Ecto neural progenitor cell (in vitro differentiated cells): ENCODE results near the gene WTAP.
"Not testable (repeated sequence)": the region's sequence is repeated elsewhere in the genome, so short reads cannot be mapped to it uniquely, and the experiment has no call there.

Experiments
- DNase-seq: peaks from one replicate; pipeline ENCODE4 v3.0.0-alpha.2; 2018; ENCODE audit warnings: low spot score

Gene WTAP

DNA sequence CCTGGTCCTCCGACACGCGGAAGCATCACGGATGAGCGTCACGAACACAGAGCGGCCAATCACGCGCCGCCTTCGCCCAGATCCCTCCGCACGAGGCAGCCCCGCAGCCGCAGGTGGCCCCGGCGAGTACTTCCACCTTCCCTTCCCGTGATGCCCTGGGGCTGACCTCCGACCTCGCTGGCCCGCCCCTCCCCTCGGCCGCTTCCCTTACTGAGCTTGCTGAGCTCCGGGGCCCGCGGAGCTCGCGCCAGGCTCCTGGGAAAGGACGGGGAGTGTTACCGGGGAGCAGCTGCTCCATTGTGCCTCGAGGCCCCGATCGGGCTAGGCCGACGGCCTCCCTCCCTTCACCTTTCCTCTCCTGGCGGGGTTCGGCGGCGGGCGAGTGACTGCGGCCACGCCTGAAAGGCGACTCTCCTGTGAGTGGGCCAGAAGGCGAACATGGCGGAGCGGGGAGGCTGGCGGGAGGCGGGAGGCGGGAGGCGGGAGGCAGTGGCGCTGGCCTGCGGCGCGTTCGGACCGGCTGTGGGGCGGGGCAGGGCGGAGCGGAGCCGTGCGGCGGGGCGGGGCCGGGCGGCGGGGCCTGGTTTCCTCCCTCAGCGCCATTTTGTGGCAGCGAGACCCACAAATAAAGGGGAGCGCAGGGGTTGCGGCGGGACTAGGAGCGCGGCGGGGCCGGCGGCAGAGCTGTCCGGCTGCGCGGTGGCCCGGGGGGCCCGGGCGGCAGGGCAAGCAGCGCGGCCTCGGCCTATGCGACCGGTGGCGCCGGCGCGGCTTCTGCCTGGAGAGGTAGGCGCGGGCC, at the start of gene WTAP:
TSS of gene WTAP (plus strand) at position 589 of the 799 bp plus-strand sequence. CDS start 8,760 bp downstream, outside the sequence.
- peak; percentile 98 for DNase-seq

DNA sequence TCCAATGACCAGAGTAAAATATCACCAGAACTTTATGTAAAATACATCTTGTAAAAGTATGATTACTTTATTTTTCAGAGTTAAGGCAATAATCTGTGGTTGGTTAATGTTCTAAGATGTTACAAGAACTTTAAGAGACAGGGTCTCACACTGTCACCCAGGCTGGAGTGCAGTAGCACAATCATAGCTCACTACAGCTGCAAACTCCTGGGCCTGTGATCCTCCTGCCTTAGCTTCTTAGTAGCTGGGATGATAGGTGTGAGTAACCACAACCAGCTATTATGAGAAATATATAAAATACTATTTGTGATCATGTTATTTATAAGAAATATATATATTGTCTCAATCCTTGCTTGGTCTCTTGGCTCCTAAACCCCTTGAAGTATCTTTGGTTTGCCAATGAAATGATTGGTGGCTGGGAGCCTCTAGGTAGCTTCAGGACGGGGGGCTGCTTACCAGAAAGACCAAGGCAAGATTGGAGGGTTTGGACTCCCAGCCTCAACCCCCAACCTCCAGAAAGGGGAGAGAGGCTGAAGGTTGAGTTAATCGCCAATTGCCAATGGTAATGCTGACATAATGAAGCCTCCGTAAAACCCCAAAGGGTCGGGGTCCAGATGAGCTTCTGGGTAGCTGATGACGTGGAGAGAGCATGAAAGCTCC, 49.7 kb upstream of the WTAP start:
- no peak for DNase-seq

DNA sequence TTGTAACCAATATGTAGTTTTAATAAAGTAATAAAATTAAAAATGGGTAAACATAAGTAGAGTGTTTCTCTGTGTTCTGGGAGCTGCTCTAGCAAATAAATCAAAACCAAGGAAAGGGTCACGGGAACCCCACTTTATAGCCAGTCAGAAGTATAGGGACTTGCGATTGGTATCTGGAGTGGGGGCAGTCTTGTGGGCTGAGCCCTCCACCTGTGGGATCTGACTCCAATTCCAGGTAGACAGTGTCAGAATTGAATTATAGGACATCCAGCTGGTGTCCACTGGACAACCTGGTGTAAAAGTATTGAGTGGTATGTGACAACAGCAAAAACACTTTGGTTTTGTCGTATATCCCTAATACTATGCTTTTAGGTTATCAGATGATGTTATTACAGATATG, 48.7 kb upstream of the WTAP start:
- DNase-seq, result no peak

DNA sequence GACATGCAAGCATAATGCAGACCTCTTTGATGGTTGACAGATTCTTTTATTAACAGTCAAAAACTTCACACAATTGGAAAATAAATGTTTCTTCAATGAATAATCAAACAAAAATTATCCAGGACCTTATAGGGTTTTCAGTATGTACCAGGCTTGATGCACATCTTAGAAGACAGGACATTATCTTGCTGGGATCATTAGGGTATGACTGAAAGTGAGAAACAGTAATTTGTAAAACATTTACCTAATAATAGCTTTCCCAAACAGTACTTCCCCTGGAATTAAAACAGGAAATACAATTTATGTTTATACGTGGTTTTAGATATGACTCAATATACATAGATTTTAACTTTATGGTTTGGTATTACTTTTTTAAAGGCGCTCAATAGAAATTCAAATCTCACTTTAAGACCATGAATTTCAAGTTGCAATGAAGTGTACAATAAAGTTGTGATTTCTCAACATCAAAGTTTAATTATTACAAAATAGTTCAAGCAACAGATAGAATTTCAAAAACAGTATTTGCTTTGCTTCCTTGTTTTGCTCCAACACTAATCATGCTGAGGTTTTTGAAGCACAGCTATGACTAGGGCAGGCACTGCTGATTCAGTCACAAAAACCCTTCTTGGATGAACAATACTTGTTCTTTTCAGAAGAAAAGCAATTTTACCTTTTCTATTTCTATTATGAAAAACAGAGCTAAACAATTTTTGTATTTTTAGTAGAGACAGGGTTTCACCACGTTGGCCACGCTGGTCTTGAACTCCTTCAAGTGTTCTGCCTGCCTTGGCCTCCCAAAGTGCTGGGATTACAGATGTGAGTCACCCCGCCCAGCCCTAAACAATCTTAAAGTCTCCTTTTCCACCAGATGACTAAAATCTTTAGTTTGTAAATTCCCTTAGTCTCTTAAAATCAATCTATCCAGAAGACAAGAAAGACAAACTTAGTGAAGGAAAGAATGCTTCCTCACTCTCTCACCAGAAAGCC, 47.9 kb upstream of the WTAP start:
- no peak for DNase-seq

DNA sequence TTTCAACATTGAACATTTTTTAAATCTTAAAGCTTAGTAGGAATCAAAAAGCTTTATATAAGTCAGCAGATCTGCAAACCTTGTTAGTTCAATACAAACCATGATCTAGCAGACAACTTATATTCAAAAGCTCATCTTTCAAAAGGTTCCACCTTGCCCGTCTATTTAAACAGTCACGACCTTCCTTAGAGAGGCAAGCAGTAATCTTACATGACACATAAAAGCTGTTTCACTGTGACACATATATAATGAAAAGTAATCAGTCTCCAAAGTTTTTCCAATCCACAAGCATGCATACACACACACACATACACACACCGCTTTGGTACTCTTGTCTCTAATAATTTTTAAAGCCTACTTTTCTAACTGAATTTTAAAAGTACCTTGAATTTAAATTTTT, 47.2 kb upstream of the WTAP start:
- no peak for DNase-seq

DNA sequence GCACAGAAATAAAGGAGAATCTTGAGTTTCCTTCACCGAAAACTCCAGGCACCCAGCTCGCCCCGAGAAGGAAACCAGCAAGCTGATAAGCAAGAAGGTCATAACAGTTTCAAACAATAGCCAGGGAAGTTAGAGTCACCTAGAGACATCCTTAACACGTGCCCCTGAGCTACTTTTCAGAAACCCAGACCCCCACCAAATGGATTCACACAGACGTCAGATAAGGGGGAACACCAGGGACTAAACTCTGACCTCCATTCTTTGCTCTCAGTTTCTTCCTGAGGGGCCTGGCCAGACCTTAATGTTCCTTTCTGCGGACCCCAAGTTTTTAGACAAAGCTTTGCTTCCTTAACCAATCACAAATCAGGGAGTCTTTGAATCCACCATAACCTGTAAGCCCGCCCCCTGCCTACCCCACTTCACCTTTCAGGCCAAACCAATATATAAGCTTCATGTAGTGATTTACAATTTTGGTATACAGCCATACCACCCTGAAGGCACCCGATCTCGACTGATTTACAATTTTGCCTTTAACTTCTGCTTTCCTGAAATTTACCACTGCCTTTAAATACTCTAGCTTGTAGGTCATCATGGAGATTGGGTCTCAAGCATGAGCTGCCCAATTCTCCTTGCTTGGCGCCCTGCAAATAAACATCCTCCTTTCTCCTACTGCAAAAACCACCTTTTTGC, 46.0 kb upstream of the WTAP start:
- no peak for DNase-seq

DNA sequence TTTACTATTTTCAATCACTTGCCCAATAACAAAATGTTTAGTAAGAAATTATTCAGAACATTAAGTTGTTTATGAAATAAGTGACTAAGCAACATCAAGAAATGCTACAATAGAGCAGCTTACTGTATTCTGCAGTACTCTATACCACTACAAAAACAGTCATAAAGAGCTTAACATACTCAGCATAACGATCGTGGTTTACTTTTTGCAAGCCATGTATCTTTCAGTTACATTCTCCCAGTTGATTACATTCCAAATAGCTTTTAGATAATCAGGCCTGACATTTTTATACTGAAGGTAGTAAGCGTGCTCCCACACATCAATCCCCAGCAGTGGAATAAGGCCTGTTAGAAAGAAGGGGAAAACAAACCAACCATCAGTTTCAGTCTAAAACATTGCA, 45.0 kb upstream of the WTAP start:
- no peak for DNase-seq

DNA sequence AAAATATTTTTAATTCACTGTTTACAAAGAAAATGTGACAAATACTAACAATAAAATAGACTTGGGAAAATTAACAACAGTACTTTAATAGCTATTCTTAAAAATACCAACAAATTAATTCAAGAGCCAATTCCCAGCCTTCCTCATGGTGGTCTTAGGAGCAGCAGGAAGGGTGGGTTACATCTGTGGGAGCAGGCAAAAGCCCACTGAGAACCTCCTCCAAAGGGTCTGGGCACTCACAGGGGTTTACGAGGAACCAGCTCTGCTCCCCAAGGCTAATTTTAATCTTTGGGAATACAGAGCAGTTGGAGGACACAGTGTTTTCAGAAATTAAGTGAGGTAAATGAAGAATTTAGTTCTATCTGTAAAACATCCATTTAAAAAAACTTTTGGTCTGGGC, 44.5 kb upstream of the WTAP start:
- no peak for DNase-seq

DNA sequence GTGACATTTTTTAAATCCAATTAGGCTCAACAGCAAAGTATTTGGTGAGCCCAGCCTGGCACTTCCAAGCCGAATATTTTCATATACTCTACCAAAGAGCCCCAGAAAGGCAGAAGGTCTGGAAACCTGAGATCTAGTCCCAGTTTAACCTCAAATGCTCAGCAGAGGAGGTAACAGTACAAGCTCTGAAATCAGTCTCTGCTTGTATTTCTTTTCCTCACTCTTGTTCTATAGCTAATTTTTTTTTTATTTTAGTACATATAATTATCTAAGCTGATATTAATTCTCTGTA, 43.3 kb upstream of the WTAP start:
- DNase-seq, result no peak

DNA sequence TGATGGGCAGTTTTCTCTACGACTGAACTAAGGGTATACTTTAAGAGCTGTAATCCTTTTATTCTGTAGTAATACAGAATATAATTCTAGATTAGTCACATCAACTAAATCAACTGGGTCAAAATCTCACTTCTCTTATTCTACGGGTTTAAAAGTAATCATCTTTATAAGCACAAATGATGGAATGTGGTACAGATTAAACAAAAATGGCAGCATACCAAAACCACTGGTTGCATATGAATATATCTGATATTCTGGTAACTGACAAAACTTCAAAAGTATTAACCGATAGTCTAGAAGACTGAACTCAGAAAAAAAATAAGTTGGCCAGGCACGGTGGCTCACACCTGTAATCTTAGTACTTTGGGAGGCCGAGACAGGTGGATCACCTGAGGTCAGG, 41.3 kb upstream of the WTAP start:
- DNase-seq, result no peak

DNA sequence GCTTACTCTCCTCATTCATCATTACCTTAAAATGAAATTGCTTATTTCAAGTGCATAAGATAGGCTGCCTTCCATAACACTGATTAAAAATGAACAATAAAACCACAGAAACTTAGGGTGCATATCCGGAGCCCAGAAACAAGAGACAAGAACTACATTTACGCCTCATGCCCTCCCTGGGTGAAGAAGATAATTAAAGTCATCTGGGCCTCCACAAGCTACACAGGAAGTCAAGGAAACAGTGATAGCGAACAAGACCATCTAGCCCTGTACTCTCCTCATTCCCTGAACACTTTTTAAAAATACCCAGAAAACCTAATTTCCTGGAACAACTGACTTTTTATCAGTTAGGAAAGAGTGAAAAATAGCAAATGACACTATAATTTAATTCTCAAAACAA, 40.6 kb upstream of the WTAP start:
- DNase-seq, result no peak

DNA sequence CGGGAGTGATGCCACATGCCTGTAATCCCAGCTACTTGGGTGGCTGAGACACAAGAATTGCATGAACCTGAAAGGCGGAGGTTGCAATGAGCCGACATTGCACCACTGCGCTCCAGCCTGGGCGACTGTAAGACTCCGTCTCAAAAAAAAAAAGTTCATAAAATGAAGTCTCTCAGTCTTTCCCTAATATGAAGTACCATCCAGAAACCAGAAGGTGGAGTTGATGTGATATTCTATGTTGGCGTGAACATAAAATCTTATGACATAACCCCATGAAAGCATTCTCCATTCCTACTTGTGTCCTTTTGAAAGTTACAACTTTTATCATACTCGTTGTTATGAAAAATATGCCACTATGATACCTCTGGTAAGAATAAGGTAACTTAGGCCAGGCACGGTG, 40.0 kb upstream of the WTAP start:
- no peak for DNase-seq

DNA sequence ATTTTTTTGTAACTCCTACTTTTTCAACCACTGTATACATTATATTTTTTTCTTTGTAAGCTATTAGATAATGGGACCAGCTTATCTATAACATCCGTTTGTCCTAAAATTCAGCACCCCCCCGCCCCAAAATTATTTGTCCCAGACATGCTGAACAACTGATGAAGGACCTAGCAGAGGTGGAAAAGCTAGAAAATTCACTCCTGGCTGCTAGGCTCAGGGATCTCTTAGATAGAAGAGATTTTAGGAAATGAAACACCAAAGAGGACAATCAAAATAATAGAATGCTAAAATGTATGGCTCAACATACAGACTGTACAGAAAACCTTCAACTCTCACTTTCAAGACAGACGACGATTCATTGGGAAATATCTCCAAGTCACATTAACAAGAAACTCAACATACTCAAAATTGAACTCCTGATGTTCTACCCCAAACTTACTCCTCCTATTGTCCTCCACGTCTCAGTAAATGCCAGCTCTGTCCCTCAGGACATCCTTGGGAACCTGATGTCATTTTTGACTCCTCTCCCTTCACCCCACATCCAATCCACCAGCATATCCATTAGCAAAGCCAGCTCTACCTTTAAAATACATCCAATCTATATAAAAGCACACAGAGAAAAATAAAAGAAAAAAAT, 38.9 kb upstream of the WTAP start:
- DNase-seq, result no peak

DNA sequence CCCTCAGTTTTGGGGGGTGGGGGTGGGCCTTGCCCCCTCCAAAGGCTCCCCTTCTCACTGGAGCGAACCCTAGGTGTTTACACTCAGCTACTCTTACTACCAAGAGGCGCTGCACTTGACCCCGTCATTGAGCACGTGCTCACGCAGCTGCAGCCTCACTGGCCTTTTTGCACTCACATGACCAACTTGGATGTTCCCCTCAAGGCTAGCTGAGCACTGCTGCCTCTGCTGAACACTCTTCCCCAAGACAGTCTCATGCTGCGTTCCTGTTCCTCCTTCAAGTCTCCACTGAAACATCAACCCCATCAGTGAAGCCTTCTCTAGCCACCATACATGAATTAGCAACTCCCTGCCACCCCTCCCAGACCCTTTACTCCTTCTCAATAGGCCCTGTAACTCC, 38.3 kb upstream of the WTAP start:
- no peak for DNase-seq

DNA sequence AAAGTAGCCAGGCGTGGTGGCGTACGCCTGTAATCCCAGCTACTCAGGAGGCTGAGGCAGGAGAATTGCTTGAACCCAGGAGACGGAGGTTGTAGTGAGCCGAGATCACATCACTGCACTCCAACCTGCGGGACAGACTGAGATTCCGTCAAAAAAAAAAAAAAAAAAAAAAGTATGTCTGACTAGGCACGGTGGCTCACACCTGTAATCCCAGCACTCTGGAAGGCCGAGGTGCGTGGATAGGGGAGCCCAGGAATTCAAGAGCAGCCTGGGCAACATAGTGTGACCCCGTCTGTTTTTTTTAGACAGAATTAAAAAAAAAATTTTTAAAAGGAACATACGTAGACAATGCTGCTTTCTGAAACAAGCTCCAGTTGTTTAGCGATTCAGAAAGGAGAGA, 37.2 kb upstream of the WTAP start:
- not testable (repeated sequence) for DNase-seq

DNA sequence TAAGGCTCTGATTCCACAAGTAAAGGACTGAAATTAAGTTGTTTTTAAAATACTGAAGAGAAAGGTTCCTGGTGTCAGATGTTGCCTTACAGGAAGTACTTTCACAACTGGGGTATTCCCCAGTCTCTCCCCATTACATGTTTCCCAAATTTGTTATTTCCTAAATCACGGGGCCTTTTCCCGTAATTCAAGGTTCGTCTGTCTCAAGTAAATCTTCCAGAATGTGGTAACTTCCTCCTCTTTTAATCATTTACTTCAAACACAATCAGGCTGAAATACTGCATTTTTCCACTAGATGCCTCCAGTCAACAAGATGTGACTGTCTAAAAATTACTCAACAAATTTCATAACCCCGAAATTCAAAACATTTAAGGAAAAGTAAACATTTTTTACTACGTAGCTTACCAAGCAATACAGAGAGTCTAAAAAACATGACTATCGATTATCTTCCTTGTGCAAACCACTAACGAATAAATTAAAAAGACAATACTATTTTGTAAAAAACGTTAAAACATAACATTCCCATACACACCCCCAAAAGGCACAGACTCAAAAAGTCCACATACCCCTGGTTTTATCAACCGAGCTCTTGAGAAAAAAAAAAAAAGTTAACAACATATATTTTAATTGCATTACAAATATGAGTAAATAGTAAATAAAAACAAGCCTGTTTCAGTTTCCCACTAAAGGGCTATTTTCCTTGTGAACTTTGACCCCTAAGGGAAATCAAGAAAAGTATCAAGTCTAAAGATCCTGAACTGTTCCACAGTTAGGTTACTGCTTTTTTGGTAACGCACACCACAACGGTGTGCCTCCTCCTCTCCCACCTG, 36.0 kb upstream of the WTAP start:
- peak; percentile 6 for DNase-seq

DNA sequence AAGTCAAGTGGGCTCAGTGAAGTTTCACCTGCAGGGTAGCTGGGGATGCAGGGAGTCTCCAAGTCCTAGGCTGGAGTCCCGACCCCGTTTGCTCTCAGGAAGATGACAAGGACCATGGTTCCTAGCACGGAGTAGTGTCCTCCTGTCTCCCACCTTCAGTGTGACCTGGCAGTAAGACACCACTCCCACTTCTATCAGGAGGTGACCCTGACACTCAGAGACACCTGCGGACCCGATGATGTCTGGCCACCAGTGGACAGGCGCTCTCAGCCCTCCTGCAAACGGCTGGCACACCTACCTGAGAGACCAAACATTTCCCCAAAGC, 35.4 kb upstream of the WTAP start:
- DNase-seq, result peak; percentile 48

DNA sequence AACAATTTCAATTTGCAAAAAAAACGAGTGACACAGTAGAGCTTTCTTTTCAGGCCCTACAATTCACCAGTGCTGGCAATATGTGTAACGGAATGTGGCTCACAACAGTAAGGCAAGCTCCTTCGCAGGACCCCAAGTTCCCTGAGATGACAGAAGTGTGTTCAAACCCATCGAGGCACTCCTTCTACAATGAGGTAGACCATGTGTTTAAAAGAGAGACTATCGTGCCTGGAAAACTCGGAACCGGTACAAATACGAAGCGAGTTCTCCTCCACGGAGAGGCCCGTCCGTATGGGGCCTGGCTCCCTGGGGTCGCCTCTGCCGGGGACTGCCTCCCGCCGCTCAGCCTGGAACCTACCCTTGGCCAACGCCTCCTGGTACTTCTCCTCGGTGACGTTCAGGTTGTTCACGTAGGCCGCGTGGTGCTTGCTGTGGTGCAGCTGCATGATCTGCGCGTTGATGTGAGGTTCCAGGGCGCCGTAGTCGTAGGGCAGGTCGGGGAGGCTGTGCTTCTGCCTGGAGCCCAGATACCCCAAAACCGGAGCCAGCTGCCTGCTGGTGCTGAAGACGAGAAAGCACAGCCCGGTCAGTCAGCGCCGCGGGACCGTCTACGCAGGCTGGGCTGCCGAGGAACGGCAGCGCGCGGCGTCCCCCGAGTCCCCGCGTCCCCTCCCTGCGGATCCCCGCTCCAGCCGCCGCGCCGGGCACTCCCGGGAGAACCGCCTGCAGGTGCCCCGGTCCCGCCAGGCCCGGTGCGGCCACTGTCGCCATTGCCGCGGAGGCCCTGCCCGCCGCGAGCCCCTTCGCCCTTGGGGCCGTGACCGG, 34.8 kb upstream of the WTAP start:
- no peak for DNase-seq

DNA sequence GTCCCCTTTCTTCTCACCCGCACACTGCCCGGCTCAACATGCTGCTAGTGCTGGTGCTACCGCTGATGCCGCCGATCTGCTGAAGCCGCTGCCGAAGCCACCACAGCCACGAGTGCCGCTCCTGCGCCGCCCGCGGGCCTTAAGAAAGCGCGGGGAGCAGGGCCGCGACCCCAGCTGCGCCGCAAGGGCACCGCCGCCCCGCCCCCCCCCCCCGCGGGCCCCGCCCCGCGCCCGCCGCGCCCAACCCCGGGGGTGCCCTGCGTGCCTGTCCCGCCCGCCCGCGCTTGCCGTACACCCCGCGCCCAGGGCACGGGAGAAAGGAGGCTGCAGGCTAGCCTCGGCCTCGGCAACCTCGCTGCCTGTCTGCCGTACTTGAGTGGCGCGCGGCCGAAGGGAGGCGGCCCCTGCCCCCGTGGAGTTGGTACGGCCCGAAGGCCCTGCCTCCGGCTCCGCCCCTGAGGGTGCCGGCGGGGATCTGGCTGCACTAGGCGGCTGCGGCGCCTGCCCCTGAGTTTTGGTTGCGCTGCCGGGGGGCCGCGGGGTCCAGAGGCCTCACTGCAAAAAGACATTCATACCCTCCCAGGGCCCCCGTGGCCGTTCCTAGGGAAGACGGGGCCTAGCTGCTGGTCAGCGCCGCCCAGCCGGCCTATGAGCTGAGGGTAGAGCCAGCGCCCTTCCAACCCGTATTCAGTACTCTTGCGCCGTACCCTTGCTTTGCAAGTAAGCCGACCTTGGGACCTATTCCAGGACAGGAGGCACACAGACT, 34.0 kb upstream of the WTAP start, which contains the start of gene SOD2:
TSS of gene SOD2 (minus strand) at position 114 of the 766 bp plus-strand sequence. CDS start at position 40, 74 bp downstream.
- peak; percentile 93 for DNase-seq
